Naive thymus-derived CD4-positive, alpha-beta T cell (primary cell): ENCODE measurements around the gene JTB. TPM values are rescaled to one million over a fixed set of nuclear protein-coding genes. Genes with fewer than 3 reads are reported as not detected.
"Not testable (repeated sequence)": the region's sequence is repeated elsewhere in the genome, so short reads cannot be mapped to it uniquely, and the experiment has no call there.

ENCODE experiments used
- ATAC-seq: fragments of 150-1000 bp; cut with Tn5 transposase; 2 replicates; pipeline ENCODE4 v1.10.0; 2021; ENCODE audit warnings: mild to moderate bottlenecking, moderate library complexity
- CTCF ChIA-PET: fragments of 350-600 bp; sonication (Branson Sonifier 250); formaldehyde crosslinking; loops from one replicate; lab custom pipeline; 2021; ENCODE audit warnings: antibody characterized with exemption; lab: Charles Lee
- POLR2A ChIA-PET: fragments of 350-600 bp; sonication (Branson Sonifier 250); formaldehyde crosslinking; loops from one replicate; lab custom pipeline; 2021; ENCODE audit warnings: antibody characterized with exemption, inconsistent platforms; lab: Charles Lee
- DNase-seq, 9 donors: peaks; one replicate each; pipeline versions ENCODE4 v3.0.0 to v3.0.0-alpha.2; 2020 to 2022; ENCODE audit warnings: mixed read lengths in 1 of 9
- H3K27ac ChIP-seq: one replicate; pipeline ENCODE4 v1.7.0; 2013; ENCODE audit warnings: mild to moderate bottlenecking, low read depth, low read length, moderate library complexity
- H3K27me3 ChIP-seq, 2 donors: one replicate each; pipeline ENCODE4 v1.7.0; 2013; ENCODE audit warnings: low read length in 2 of 2, mild to moderate bottlenecking in 2 of 2, moderate library complexity in 2 of 2; ENCODE audit not compliant: control insufficient read depth in 2 of 2, insufficient read depth in 2 of 2
- H3K36me3 ChIP-seq, 3 experiments: 1 replicate in 2 of 3; 2 replicates in 1 of 3; pipeline ENCODE4 v1.7.0; 2013; ENCODE audit warnings: low read length in 3 of 3, mild to moderate bottlenecking in 3 of 3, moderate library complexity in 1 of 3; ENCODE audit not compliant: insufficient read depth in 3 of 3, control insufficient read depth in 2 of 3
- H3K4me1 ChIP-seq, 2 donors: one replicate each; pipeline ENCODE4 v1.7.0; 2013; ENCODE audit warnings: low read length in 2 of 2, mild to moderate bottlenecking in 2 of 2, moderate library complexity in 1 of 2; ENCODE audit not compliant: control insufficient read depth in 2 of 2, insufficient read depth in 2 of 2
- H3K4me3 ChIP-seq: 2 replicates; pipeline ENCODE4 v1.7.0; 2013; ENCODE audit warnings: mild to moderate bottlenecking, low read length
- H3K9me3 ChIP-seq, 3 experiments: 1 replicate in 2 of 3; 2 replicates in 1 of 3; pipeline ENCODE4 v1.7.0; 2013; ENCODE audit warnings: low read length in 3 of 3; ENCODE audit not compliant: control insufficient read depth in 2 of 3
- H3K27ac Mint-ChIP-seq, 9 donors: one replicate each; pipeline ENCODE4 v1.8.0; 2020 to 2022; ENCODE audit warnings: mixed read lengths in 9 of 9, mild to moderate bottlenecking in 8 of 9, moderate library complexity in 5 of 9, inconsistent platforms in 2 of 9
- H3K27me3 Mint-ChIP-seq, 5 donors: one replicate each; pipeline ENCODE4 v1.8.0; 2021 to 2022; ENCODE audit warnings: mixed read lengths in 5 of 5, mild to moderate bottlenecking in 1 of 5
- H3K36me3 Mint-ChIP-seq, 5 donors: one replicate each; pipeline ENCODE4 v1.8.0; 2020 to 2022; ENCODE audit warnings: mixed read lengths in 5 of 5, mild to moderate bottlenecking in 3 of 5, inconsistent platforms in 1 of 5
- H3K4me1 Mint-ChIP-seq, 7 donors: one replicate each; pipeline ENCODE4 v1.8.0; 2020 to 2022; ENCODE audit warnings: mixed read lengths in 7 of 7, mild to moderate bottlenecking in 3 of 7, inconsistent platforms in 1 of 7
- H3K4me3 Mint-ChIP-seq, 10 donors: one replicate each; pipeline ENCODE4 v1.8.0; 2020 to 2022; ENCODE audit warnings: mild to moderate bottlenecking in 10 of 10, mixed read lengths in 10 of 10, moderate library complexity in 6 of 10, inconsistent platforms in 2 of 10
- H3K9me3 Mint-ChIP-seq, 11 donors: one replicate each; pipeline ENCODE4 v1.8.0; 2020 to 2022; ENCODE audit warnings: mixed read lengths in 11 of 11, mild to moderate bottlenecking in 4 of 11, inconsistent platforms in 1 of 11, moderate library complexity in 1 of 11
- intact Hi-C, 2 donors: fragments of 100-400 bp; cut with micrococcal nuclease; formaldehyde crosslinking; loops; one replicate each; pipeline ENCODE4 v1.15.1; 2023
- polyA plus RNA-seq, 2 donors: library from polyadenylated mRNA; unstranded; fragments of 300-500 nt; fragmentation: Illumina TruSeq; gene quantifications; one replicate each; pipeline ENCODE4 v1.2.3, GENCODE V29; 2021
- total RNA-seq, 6 experiments: library from RNA in 5 of 6; stranded (reverse) in 5 of 6; gene quantifications; 1 replicate in 5 of 6; 2 replicates in 1 of 6; pipeline ENCODE4 v1.2.3 and lab custom pipeline; 2021 to 2026

JTB gene
- total and polyA plus RNA-seq, 7 experiments from 2014 or later: 78.4 to 319 (median 107) TPM

DNA sequence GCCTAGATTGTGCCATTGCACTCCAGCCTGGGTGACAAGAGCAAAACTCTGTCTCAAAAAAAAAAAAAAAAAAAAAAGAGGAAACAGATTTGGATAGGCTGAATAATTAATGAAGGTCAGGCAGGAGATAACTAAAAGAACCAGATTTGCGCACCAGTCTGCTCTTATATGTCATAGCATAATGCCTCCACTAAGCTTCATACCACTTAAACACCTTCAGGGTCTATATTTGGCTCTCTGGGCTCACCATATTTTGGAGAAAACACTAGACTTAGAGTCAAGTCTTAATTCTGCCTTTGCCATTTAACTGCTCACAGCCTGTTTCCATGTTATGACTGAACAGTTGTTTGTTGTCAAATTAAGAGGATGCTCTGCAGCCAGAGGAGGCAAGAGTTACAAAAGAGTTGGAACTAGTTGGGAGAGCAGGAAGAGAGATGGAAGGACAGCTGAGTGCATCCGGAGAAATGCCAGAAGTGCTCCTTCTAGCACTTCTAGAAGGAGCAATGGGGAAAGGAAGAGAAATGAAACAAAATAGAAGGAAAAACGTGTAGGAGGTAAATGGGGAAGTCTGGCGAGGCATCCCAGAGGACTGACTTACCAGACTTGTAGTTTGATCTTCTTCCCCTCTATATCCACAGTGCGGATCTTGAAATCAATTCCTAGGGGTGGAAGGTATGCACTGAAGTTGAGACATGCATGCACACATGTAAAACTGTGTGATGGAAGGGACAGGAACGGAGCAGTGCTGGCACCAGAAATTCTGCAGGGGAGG is 6.8 kb upstream of the JTB start:
- ATAC-seq (no peak), DNase-seq (no peak)
- peaks cover 3 to 8% of the 10 kb centered on the region in 2 donors for H3K4me1 ChIP-seq
- CTCF ChIA-PET: interaction anchor here (0.6 to 8.0 kb wide), 5 partner anchors 13 to 187 kb away, joined by 3 to 84 read pairs (median 3); no protein-coding TSS in a partner anchor
- Mint-ChIP-seq H3K4me1 (peaks cover 9 to 29% (median 15%) of the 10 kb centered on the region in 7 donors), H3K36me3 (no peaks in the 10 kb centered on the region), H3K4me3 (peak overlapping the region in 1 of 10 donors; percentile 27), H3K27ac (peak overlapping the region in 1 of 9 donors; percentile 74), H3K9me3 (no peaks in the 10 kb centered on the region), H3K27me3 (peaks cover 0 to 21% (median 9%) of the 10 kb centered on the region in 5 donors)
- POLR2A ChIA-PET: interaction anchor here (0.6 to 10.4 kb wide), 3 partner anchors 7 to 19 kb away, joined by 3 to 157 read pairs (median 3); partner anchors contain the start of gene JTB
- intact Hi-C loops: loop anchor here in 1 of 2 donors (10.0 kb wide), 1 partner anchor 470 kb away; no protein-coding TSS in a partner anchor
- no peaks in the 10 kb centered on the region for H3K9me3 ChIP-seq
- H3K27me3 ChIP-seq: no peaks in the 10 kb centered on the region
- no peak overlapping the region for H3K4me3 ChIP-seq
- H3K36me3 ChIP-seq: no peaks in the 10 kb centered on the region
- H3K27ac ChIP-seq: no peak overlapping the region

DNA sequence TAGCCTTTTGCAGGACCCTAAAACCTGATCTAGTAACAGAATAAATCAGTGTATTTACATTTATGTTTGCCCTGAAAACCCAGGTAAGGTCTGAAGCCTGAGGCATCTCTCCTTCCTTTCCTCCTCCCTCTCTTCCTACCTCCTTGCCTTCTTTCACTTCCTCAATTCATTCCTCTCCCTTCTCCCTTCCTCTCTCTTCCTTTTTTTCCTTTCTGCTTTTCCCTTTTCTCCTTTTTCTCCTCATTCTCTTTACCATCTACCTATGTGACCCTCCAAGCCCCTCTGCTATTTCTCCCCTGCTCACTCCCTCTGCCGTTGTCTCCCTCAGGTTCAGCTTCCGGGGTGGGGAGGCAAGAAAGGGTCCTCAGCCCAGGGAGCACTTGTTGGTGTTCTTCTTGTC is 4.3 kb upstream of the JTB start:
- intact Hi-C loops: loop anchor here in 1 of 2 donors (10.0 kb wide), 1 partner anchor 467 kb away; no protein-coding TSS in a partner anchor
- peaks cover 0 to 11% (median 0%) of the 10 kb centered on the region in 3 experiments for H3K36me3 ChIP-seq
- CTCF ChIA-PET, H3K36me3 Mint-ChIP-seq, H3K4me3 Mint-ChIP-seq, H3K27ac Mint-ChIP-seq, H3K4me3 ChIP-seq, H3K9me3 Mint-ChIP-seq, H3K9me3 ChIP-seq, H3K27ac ChIP-seq, H3K27me3 ChIP-seq, ATAC-seq, DNase-seq, H3K4me1 ChIP-seq: not testable (repeated sequence)
- POLR2A ChIA-PET: interaction anchor here (0.7 to 8.8 kb wide), 2 partner anchors 8 to 285 kb away, joined by 3 to 157 read pairs; partner anchors contain the start of genes RAB13 and RPS27
- H3K4me1 Mint-ChIP-seq: peaks cover 14 to 37% (median 28%) of the 10 kb centered on the region in 7 donors
- H3K27me3 Mint-ChIP-seq: peaks cover 0 to 21% (median 9%) of the 10 kb centered on the region in 5 donors

DNA sequence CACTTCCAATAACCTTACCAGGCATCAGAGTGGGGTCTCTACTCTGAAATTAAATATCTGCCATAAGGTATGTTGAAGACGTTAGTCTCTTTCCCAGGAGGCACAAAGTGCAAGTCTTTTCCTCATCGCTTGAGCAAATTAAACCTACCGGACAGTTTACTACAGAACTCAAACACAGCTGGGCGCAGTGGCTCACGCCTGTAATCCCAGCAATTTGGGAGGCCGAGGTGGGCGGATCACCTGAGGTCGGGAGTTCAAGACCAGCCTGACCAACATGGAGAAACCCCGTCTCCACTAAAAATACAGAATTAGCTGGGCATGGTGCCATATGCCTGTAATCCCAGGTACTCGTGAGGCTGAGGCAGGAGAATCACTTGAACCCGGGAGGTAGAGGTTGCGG is 1.6 kb upstream of the JTB start:
- not testable (repeated sequence) for H3K9me3 ChIP-seq, H3K27me3 Mint-ChIP-seq, DNase-seq, H3K4me3 ChIP-seq, H3K9me3 Mint-ChIP-seq, ATAC-seq, H3K27ac ChIP-seq, H3K27me3 ChIP-seq
- Histone ChIP-seq H3K36me3 (peaks cover 0 to 30% (median 2%) of the 10 kb centered on the region in 3 experiments), H3K4me1 (peaks cover 9 to 15% of the 10 kb centered on the region in 2 donors)
- CTCF ChIA-PET: interaction anchor here (1.1 to 2.9 kb wide), 3 partner anchors 8 to 165 kb away, joined by 3 to 18 read pairs (median 11); partner anchors contain the start of genes CREB3L4 and RAB13
- POLR2A ChIA-PET: interaction anchor here (1.7 to 8.8 kb wide), 8 partner anchors 10 to 346 kb away, joined by 4 to 157 read pairs (median 38); partner anchors contain the start of genes CHTOP, CREB3L4, CRTC2 and DENND4B
- peaks cover 5 to 14% (median 12%) of the 10 kb centered on the region in 5 donors for H3K36me3 Mint-ChIP-seq
- peaks cover 23 to 40% (median 36%) of the 10 kb centered on the region in 7 donors for H3K4me1 Mint-ChIP-seq
- peak overlapping the region; percentile 45 to 99 (median 96) for H3K4me3 Mint-ChIP-seq
- peak overlapping the region in 3 of 9 donors; percentile 17 to 93 (median 90) for H3K27ac Mint-ChIP-seq
- intact Hi-C loops: loop anchor here in 1 of 2 donors (5.0 kb wide), 1 partner anchor 293 kb away; the partner anchor contains the start of gene HAX1

GRCh38 chr1:153978274-153978909 is 918 bp upstream of the JTB start:
- Histone ChIP-seq H3K27me3 (no peaks in the 10 kb centered on the region), H3K36me3 (peaks cover 0 to 37% (median 3%) of the 10 kb centered on the region in 3 experiments), H3K4me3 (peak overlapping the region; percentile 94), H3K27ac (peak overlapping the region; percentile 96), H3K9me3 (no peaks in the 10 kb centered on the region), H3K4me1 (peaks cover 9 to 15% of the 10 kb centered on the region in 2 donors)
- no peak for ATAC-seq
- POLR2A ChIA-PET: interaction anchor here (0.6 to 8.8 kb wide), 20 partner anchors 11 to 1065 kb away, joined by 3 to 157 read pairs (median 6); partner anchors contain the start of genes CHTOP, CREB3L4, CRTC2 and DENND4B
- no peaks in the 10 kb centered on the region for H3K9me3 Mint-ChIP-seq
- CTCF ChIA-PET: interaction anchor here (0.9 to 2.9 kb wide), 10 partner anchors 8 to 164 kb away, joined by 3 to 18 read pairs (median 5); partner anchors contain the start of genes CREB3L4, DENND4B, GATAD2B and RAB13
- H3K4me3 Mint-ChIP-seq: peak overlapping the region; percentile 92 to 99 (median 97)
- H3K36me3 Mint-ChIP-seq: peaks cover 5 to 17% (median 13%) of the 10 kb centered on the region in 5 donors
- H3K27me3 Mint-ChIP-seq: no peaks in the 10 kb centered on the region
- peak overlapping the region; percentile 84 to 96 (median 93) for H3K27ac Mint-ChIP-seq
- intact Hi-C loops: loop anchor here in 1 of 2 donors (5.0 kb wide), 1 partner anchor 294 kb away; the partner anchor contains the start of gene HAX1
- DNase-seq: no peak
- H3K4me1 Mint-ChIP-seq: peaks cover 23 to 44% (median 40%) of the 10 kb centered on the region in 7 donors

DNA sequence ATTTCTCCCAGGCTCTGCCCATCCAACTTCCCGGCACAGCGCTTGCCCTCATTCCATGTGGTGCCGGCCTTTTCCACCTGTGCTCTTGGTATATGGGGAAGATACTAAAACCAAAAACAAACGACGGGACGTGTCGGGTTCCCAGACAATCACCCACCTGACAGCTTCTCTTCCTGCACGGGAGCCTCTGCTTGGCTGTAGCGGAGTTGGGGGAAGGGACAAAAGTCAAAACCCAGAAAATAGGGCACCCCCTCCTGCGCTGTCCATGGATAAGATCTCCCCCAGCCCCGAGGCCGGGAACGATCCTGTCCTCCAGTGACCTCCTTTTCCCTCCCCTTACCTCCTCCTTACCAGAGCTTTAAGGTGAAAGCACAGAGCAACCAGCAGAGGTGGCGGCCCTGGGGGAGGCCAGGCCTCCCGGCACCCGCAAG is 640 bp downstream of the JTB start:
- Histone ChIP-seq H3K4me3 (peak overlapping the region; percentile 94), H3K9me3 (no peaks in the 10 kb centered on the region), H3K36me3 (peaks cover 0 to 46% (median 3%) of the 10 kb centered on the region in 3 experiments), H3K27ac (peak overlapping the region; percentile 96), H3K27me3 (no peaks in the 10 kb centered on the region), H3K4me1 (peaks cover 9 to 18% of the 10 kb centered on the region in 2 donors)
- Mint-ChIP-seq H3K9me3 (no peaks in the 10 kb centered on the region), H3K4me1 (peaks cover 23 to 58% (median 46%) of the 10 kb centered on the region in 7 donors), H3K27me3 (no peaks in the 10 kb centered on the region), H3K27ac (peak overlapping the region; percentile 84 to 98 (median 94)), H3K36me3 (peaks cover 5 to 20% (median 13%) of the 10 kb centered on the region in 5 donors), H3K4me3 (peak overlapping the region; percentile 92 to 99 (median 97))
- intact Hi-C loops: loop anchor here (1.0 to 5.0 kb wide), 10 partner anchors 9 to 295 kb away; partner anchors contain the start of genes CREB3L4 (in 2 of the 2), CRTC2 (in 2 of the 2), RAB13 (in 2 of the 2) and RPS27 (in 2 of the 2)
- CTCF ChIA-PET: interaction anchor here (0.8 to 2.9 kb wide), 9 partner anchors 8 to 55 kb away, joined by 3 to 18 read pairs (median 3); partner anchors contain the start of genes DENND4B and RAB13
- ATAC-seq (no peak), DNase-seq (peak in 1 of 9 donors; percentile 29)
- POLR2A ChIA-PET: interaction anchor here (0.6 to 8.8 kb wide), 13 partner anchors 9 to 191 kb away, joined by 3 to 157 read pairs (median 15); partner anchors contain the start of genes CREB3L4, CRTC2, DENND4B and GATAD2B
